ENCODE results near the gene TUG1.

The TUG1 gene

GRCh38 chr22:30930228-30930627, 38.8 kb upstream of the TUG1 start:
- H3K4me3 ChIP-seq (ENCODE audit: insufficient read depth, low read depth, low read length) = no peak overlapping the region
- no peaks in the 10 kb centered on the region for H3K4me1 ChIP-seq (ENCODE audit: control insufficient read depth, insufficient read depth, low read length)
- H3K9me3 ChIP-seq (ENCODE audit: control insufficient read depth, low read length) = no peaks in the 10 kb centered on the region
- peaks cover 68% of the 10 kb centered on the region for H3K36me3 ChIP-seq (ENCODE audit: control insufficient read depth, insufficient read depth, low read length)
- H3K27ac ChIP-seq (ENCODE audit: insufficient read depth, low read depth, low read length, poor library complexity, severe bottlenecking) = no peak overlapping the region
- no peaks in the 10 kb centered on the region for H3K27me3 ChIP-seq (ENCODE audit: control insufficient read depth, insufficient read depth, low read length, poor library complexity, severe bottlenecking)
- 94 to 96% methylated on average over 3 of the region's 3 CpGs for WGBS, 2 experiments

- Histone ChIP-seq H3K36me3 (ENCODE audit: control insufficient read depth, insufficient read depth, low read length) (peaks cover 72% of the 10 kb centered on the region), H3K4me1 (ENCODE audit: control insufficient read depth, insufficient read depth, low read length) (no peaks in the 10 kb centered on the region), H3K27ac (ENCODE audit: insufficient read depth, low read depth, low read length, poor library complexity, severe bottlenecking) (no peak overlapping the region), H3K27me3 (ENCODE audit: control insufficient read depth, insufficient read depth, low read length, poor library complexity, severe bottlenecking) (no peaks in the 10 kb centered on the region), H3K4me3 (ENCODE audit: insufficient read depth, low read depth, low read length) (no peak overlapping the region), H3K9me3 (ENCODE audit: control insufficient read depth, low read length) (no peaks in the 10 kb centered on the region)
- WGBS, 2 experiments = 93 to 98% methylated on average over 4 of the region's 4 CpGs
Measured at GRCh38 chr22:30931541-30932300, 37.3 kb upstream of the TUG1 start.

- 94 to 95% methylated on average over 16 of the region's 16 CpGs for WGBS, 2 experiments
Measured at GRCh38 chr22:30932661-30933060, 36.4 kb upstream of the TUG1 start.

DNA sequence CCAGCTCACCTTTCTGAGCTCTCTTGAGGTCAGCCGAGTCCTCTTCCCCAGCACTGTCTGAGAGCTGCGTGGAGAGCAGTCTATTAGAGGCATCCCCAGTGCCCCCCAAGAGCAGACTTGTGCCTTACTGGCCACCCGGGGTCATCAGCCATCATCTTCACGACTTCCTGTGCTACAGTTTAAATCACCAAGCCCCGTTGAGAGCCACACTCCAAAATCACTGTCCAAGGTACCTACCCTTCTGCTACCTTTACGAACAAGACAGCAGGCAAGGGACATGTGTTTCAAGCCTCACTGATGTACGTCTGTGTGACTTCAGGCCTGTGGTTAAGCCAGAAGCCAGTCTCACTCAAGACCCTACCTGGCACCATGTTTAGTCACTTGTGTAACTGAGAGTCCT, 35.6 kb upstream of the TUG1 start:
- Histone ChIP-seq H3K27ac (ENCODE audit: insufficient read depth, low read depth, low read length, poor library complexity, severe bottlenecking) (no peak overlapping the region), H3K36me3 (ENCODE audit: control insufficient read depth, insufficient read depth, low read length) (peaks cover 68% of the 10 kb centered on the region), H3K4me1 (ENCODE audit: control insufficient read depth, insufficient read depth, low read length) (no peaks in the 10 kb centered on the region), H3K4me3 (ENCODE audit: insufficient read depth, low read depth, low read length) (no peak overlapping the region), H3K27me3 (ENCODE audit: control insufficient read depth, insufficient read depth, low read length, poor library complexity, severe bottlenecking) (no peaks in the 10 kb centered on the region), H3K9me3 (ENCODE audit: control insufficient read depth, low read length) (no peaks in the 10 kb centered on the region)
- 93 to 95% methylated on average over 7 of the region's 7 CpGs for WGBS, 2 experiments

More at GRCh38 chr22:30932661-30933060, 36.4 kb upstream of the TUG1 start:
- no peaks in the 10 kb centered on the region for H3K27me3 ChIP-seq (ENCODE audit: control insufficient read depth, insufficient read depth, low read length, poor library complexity, severe bottlenecking)
- no peaks in the 10 kb centered on the region for H3K4me1 ChIP-seq (ENCODE audit: control insufficient read depth, insufficient read depth, low read length)
- no peak overlapping the region for H3K4me3 ChIP-seq (ENCODE audit: insufficient read depth, low read depth, low read length)
- H3K27ac ChIP-seq (ENCODE audit: insufficient read depth, low read depth, low read length, poor library complexity, severe bottlenecking) = no peak overlapping the region
- H3K9me3 ChIP-seq (ENCODE audit: control insufficient read depth, low read length) = no peaks in the 10 kb centered on the region
- H3K36me3 ChIP-seq (ENCODE audit: control insufficient read depth, insufficient read depth, low read length) = peaks cover 72% of the 10 kb centered on the region

- H3K36me3 ChIP-seq (ENCODE audit: control insufficient read depth, insufficient read depth, low read length) = peaks cover 65% of the 10 kb centered on the region
- 94 to 97% methylated on average over 8 of the region's 8 CpGs for WGBS, 2 experiments
Measured at GRCh38 chr22:30934053-30934452, 35.0 kb upstream of the TUG1 start.

DNA sequence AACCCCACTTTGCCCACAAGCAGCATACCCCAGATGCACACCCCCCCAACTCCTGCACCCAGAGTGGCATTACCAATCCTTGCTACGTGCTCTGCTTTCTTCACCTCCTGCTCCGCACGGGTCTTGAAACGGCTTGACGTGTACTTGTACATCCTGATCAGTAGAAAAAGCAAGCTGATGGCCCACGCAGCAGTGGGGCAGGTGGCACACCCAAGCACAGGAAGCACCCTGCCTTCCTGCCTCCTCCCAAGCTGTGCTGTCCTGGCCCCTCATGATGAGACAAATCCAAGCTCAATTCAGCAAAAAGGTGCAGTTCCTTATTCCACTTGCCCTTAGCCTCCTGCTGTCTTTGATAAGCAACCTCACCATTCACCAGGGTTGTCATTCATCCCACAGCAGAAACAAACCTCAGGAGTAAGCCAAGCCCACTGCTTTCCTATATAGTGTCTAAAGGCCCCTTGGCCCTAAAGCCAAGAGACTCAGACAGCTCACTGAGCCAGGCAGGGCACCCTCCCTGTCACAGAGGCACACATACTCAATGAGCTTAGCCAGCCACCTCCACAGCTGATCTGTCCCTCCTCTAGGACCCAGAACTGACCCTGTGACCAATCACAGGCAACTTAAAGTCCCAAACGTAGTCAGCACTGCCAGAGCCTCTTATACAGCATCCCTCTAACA, 28.2 kb upstream of the TUG1 start:
- H3K36me3 ChIP-seq (ENCODE audit: control insufficient read depth, insufficient read depth, low read length) = peaks cover 64% of the 10 kb centered on the region
- no peaks in the 10 kb centered on the region for H3K27me3 ChIP-seq (ENCODE audit: control insufficient read depth, insufficient read depth, low read length, poor library complexity, severe bottlenecking)
- H3K4me3 ChIP-seq (ENCODE audit: insufficient read depth, low read depth, low read length) = no peak overlapping the region
- H3K4me1 ChIP-seq (ENCODE audit: control insufficient read depth, insufficient read depth, low read length) = no peaks in the 10 kb centered on the region
- H3K27ac ChIP-seq (ENCODE audit: insufficient read depth, low read depth, low read length, poor library complexity, severe bottlenecking) = no peak overlapping the region
- H3K9me3 ChIP-seq (ENCODE audit: control insufficient read depth, low read length) = no peaks in the 10 kb centered on the region
- 94% methylated on average over 7 of the region's 7 CpGs for WGBS, 2 experiments

More at GRCh38 chr22:30934053-30934452, 35.0 kb upstream of the TUG1 start:
- no peak overlapping the region for H3K4me3 ChIP-seq (ENCODE audit: insufficient read depth, low read depth, low read length)
- no peaks in the 10 kb centered on the region for H3K9me3 ChIP-seq (ENCODE audit: control insufficient read depth, low read length)
- no peaks in the 10 kb centered on the region for H3K4me1 ChIP-seq (ENCODE audit: control insufficient read depth, insufficient read depth, low read length)
- no peaks in the 10 kb centered on the region for H3K27me3 ChIP-seq (ENCODE audit: control insufficient read depth, insufficient read depth, low read length, poor library complexity, severe bottlenecking)
- H3K27ac ChIP-seq (ENCODE audit: insufficient read depth, low read depth, low read length, poor library complexity, severe bottlenecking) = no peak overlapping the region

DNA sequence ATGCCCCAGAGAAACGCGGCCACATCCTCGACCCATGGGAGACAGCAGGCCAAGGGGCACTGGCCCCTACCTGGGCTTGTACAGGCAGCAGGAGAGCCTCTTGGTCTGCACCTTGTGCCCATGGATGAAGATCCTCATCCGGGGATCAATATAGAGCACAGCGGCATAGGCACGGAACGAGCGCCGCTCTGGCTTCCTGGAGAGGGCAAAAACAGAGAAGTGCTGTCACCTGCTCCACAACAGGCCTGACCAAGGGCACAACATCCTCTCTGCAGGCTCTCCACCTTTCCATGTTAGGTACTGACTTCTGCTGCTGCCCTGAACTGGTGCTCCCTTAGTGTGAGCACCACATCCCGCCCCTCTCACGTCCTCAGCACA, 27.7 kb upstream of the TUG1 start:
- H3K4me1 ChIP-seq (ENCODE audit: control insufficient read depth, insufficient read depth, low read length) = peaks cover 5% of the 10 kb centered on the region
- no peak overlapping the region for H3K27ac ChIP-seq (ENCODE audit: insufficient read depth, low read depth, low read length, poor library complexity, severe bottlenecking)
- 95 to 96% methylated on average over 11 of the region's 11 CpGs for WGBS, 2 experiments
- H3K4me3 ChIP-seq (ENCODE audit: insufficient read depth, low read depth, low read length) = no peak overlapping the region
- no peaks in the 10 kb centered on the region for H3K27me3 ChIP-seq (ENCODE audit: control insufficient read depth, insufficient read depth, low read length, poor library complexity, severe bottlenecking)
- peaks cover 64% of the 10 kb centered on the region for H3K36me3 ChIP-seq (ENCODE audit: control insufficient read depth, insufficient read depth, low read length)
- H3K9me3 ChIP-seq (ENCODE audit: control insufficient read depth, low read length) = no peaks in the 10 kb centered on the region

DNA sequence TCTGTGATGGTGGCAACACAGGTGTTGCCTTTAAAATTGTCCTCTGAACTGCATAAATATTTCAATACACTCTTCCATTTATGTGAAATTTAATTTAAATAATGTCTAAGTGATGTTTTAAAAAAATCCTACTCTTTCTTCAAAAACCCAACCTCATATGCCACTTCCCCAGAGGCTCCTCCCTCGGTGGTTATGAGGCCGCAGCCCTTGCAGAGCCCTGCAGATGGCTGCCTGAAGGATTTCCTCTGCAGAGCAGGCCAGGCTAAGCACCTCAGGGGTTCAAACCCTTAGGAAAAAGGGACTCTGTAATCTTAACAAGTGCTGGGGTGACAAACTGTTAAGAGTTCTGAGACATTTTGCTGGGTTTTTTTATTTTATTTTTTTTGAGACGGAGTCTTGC, 25.7 kb upstream of the TUG1 start:
- no peaks in the 10 kb centered on the region for H3K9me3 ChIP-seq (ENCODE audit: control insufficient read depth, low read length)
- no peaks in the 10 kb centered on the region for H3K27me3 ChIP-seq (ENCODE audit: control insufficient read depth, insufficient read depth, low read length, poor library complexity, severe bottlenecking)
- peaks cover 25% of the 10 kb centered on the region for H3K4me1 ChIP-seq (ENCODE audit: control insufficient read depth, insufficient read depth, low read length)
- H3K36me3 ChIP-seq (ENCODE audit: control insufficient read depth, insufficient read depth, low read length) = peaks cover 49% of the 10 kb centered on the region
- no peak overlapping the region for H3K4me3 ChIP-seq (ENCODE audit: insufficient read depth, low read depth, low read length)
- no peak overlapping the region for H3K27ac ChIP-seq (ENCODE audit: insufficient read depth, low read depth, low read length, poor library complexity, severe bottlenecking)
- 87 to 96% methylated on average over 3 of the region's 3 CpGs for WGBS, 2 experiments

- Histone ChIP-seq H3K4me3 (ENCODE audit: insufficient read depth, low read depth, low read length) (no peak overlapping the region), H3K9me3 (ENCODE audit: control insufficient read depth, low read length) (no peaks in the 10 kb centered on the region), H3K4me1 (ENCODE audit: control insufficient read depth, insufficient read depth, low read length) (peaks cover 32% of the 10 kb centered on the region), H3K36me3 (ENCODE audit: control insufficient read depth, insufficient read depth, low read length) (peaks cover 54% of the 10 kb centered on the region), H3K27me3 (ENCODE audit: control insufficient read depth, insufficient read depth, low read length, poor library complexity, severe bottlenecking) (no peaks in the 10 kb centered on the region), H3K27ac (ENCODE audit: insufficient read depth, low read depth, low read length, poor library complexity, severe bottlenecking) (no peak overlapping the region)
- WGBS, 2 experiments = 91 to 97% methylated on average over 4 of the region's 4 CpGs
Measured at GRCh38 chr22:30944986-30945385, 24.1 kb upstream of the TUG1 start.

DNA sequence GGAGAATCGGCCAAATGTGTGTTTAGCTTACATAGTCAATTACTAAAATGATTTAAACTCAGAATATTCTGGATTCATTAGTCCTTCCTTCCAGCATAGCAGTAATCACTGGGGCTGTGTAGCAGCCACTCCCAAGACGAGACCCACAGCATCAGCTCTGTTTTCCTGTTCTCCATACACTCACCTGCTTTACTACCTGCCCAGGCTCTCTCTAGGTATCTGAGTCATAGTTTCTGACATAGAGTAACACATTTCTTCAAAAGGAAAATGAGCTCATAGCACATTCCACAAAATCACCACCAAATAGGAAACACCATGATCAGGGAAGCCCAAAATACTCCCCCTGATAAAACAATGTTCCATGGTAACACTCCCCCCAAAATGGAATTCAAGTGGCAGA, 23.4 kb upstream of the TUG1 start:
- no peak overlapping the region for H3K4me3 ChIP-seq (ENCODE audit: insufficient read depth, low read depth, low read length)
- peaks cover 52% of the 10 kb centered on the region for H3K36me3 ChIP-seq (ENCODE audit: control insufficient read depth, insufficient read depth, low read length)
- H3K4me1 ChIP-seq (ENCODE audit: control insufficient read depth, insufficient read depth, low read length) = peaks cover 32% of the 10 kb centered on the region
- 96% methylated on average over 2 of the region's 2 CpGs for WGBS, 2 experiments
- no peak overlapping the region for H3K27ac ChIP-seq (ENCODE audit: insufficient read depth, low read depth, low read length, poor library complexity, severe bottlenecking)
- H3K27me3 ChIP-seq (ENCODE audit: control insufficient read depth, insufficient read depth, low read length, poor library complexity, severe bottlenecking) = no peaks in the 10 kb centered on the region
- no peaks in the 10 kb centered on the region for H3K9me3 ChIP-seq (ENCODE audit: control insufficient read depth, low read length)
